GM21529 (cell line): Measurements from ENCODE around the gene C17orf107.

ENCODE experiments used
- ATAC-seq: cut with Tn5 transposase; IDR thresholded peaks from one replicate; pipeline ENCODE4 v1.9.1; 2021; ENCODE audit not compliant: unreplicated experiment

The C17orf107 gene

GRCh38 chr17:4934173-4934979 is 35.0 kb downstream of the C17orf107 start:
- ATAC-seq: no peak

- no peak for ATAC-seq
Observed at GRCh38 chr17:4935650-4936049, 36.3 kb downstream of the C17orf107 start.

- no peak for ATAC-seq
Observed at GRCh38 chr17:4936436-4936835, 37.1 kb downstream of the C17orf107 start.

- ATAC-seq: no peak
Observed at GRCh38 chr17:4937553-4937952, 38.2 kb downstream of the C17orf107 start.

- no peak for ATAC-seq
Observed at GRCh38 chr17:4938069-4938491, 38.7 kb downstream of the C17orf107 start.

- no peak for ATAC-seq
Observed at GRCh38 chr17:4938688-4939545, 39.6 kb downstream of the C17orf107 start.

- no peak for ATAC-seq
Observed at GRCh38 chr17:4939546-4939795, 40.1 kb downstream of the C17orf107 start.

GRCh38 chr17:4939796-4940554 is 40.6 kb downstream of the C17orf107 start, which contains the start of the genes RNF167 and SLC25A11:
Gene RNF167 (plus strand): TSS chr17:4940268. CDS start chr17:4940910, 642 bp downstream.
Gene SLC25A11 (minus strand): TSS chr17:4940046. CDS start chr17:4939910, 136 bp downstream.
- peak; percentile 69 for ATAC-seq

GRCh38 chr17:4940555-4941318 is 41.4 kb downstream of the C17orf107 start:
- ATAC-seq: no peak

GRCh38 chr17:4941319-4941610 is 41.9 kb downstream of the C17orf107 start:
- ATAC-seq: no peak

GRCh38 chr17:4942760-4943508 is 43.6 kb downstream of the C17orf107 start:
- no peak for ATAC-seq

GRCh38 chr17:4944163-4944553 is 44.8 kb downstream of the C17orf107 start:
- no peak for ATAC-seq

- ATAC-seq: no peak
Observed at GRCh38 chr17:4944554-4945175, 45.3 kb downstream of the C17orf107 start.

- peak; percentile 27 for ATAC-seq
Observed at GRCh38 chr17:4945176-4945943, 46.0 kb downstream of the C17orf107 start.

- ATAC-seq: no peak
Observed at GRCh38 chr17:4945944-4946280, 46.6 kb downstream of the C17orf107 start.

- no peak for ATAC-seq
Observed at GRCh38 chr17:4946312-4946976, 47.1 kb downstream of the C17orf107 start.

GRCh38 chr17:4947010-4947410 is 47.7 kb downstream of the C17orf107 start:
- no peak for ATAC-seq

- no peak for ATAC-seq
Observed at GRCh38 chr17:4947411-4948165, 48.3 kb downstream of the C17orf107 start.
